T1000 (cell line): ENCODE results near the gene MGST3.
A peak's percentile ranks its signal among the peaks of the same experiment; 100 is the strongest.
"Not testable (repeated sequence)": the region's sequence is repeated elsewhere in the genome, so short reads cannot be mapped to it uniquely, and the experiment has no call there.

Experiments
- DNase-seq: peaks from one replicate; lab custom pipeline; 2025; ENCODE audit warnings: mixed read lengths; lab: John Stamatoyannopoulos, UW

The MGST3 gene

GRCh38 chr1:165697881-165698760 lies 67.1 kb downstream of the MGST3 start, which contains the start of gene ALDH9A1:
ALDH9A1 (minus strand) TSS chr1:165698562; CDS start chr1:165698558, 4 bp downstream.
- peak; percentile 80 for DNase-seq

DNA sequence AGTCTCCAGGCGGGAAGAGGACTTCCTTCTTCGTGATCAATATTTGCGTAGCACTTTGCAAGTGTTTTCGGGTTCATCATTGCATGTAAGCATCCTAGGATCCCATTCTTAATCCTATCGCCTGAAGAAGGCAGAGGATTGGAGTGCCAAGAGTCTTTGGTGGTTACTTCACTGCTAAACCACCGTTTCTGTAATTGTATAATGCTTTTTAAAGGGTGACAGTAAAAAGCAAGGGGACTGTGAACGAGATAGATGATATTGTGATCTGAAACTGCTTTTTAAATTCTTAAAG lies 67.7 kb downstream of the MGST3 start:
- DNase-seq: no peak

DNA sequence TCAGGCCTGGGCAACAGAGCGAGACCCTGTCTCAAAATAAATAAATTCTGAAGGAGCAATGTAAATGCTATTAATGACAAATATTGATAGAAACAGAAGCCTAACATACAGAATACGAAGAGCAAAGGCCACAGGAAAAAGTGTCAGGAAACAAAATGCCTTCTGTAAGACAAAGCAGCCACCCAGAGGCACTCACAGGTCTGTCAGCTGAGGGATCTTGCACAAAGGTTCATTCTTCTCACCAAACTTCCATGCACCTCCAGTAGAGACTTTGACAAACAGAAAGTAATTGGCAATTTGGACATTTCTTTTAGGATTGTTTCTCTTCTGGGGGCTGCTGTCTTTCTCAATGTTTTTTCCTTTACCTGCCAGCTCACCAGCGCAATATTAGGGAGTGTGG lies 68.5 kb downstream of the MGST3 start:
- no peak for DNase-seq

DNA sequence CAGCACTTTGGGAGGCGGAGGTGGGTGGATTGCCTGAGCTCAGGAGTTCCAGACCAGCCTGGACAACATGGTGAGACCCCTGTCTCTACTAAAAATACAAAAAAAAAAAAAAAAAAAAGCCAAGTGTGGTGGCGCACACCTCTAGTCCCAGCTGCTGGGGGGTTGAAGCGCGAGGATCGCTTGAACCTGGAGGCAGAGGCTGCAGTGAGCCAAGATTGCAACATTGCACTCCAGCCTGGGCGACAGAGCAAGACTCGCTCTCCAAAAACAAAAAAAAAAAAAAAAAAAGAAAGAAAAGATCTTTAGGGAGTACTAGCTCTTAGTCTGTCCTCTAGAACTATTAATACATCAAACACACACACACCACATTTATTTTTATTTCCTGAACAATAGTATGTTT lies 70.9 kb downstream of the MGST3 start:
- DNase-seq: not testable (repeated sequence)

GRCh38 chr1:165703648-165704047 lies 72.6 kb downstream of the MGST3 start:
- DNase-seq: no peak
